Posterior vena cava (tissue), 2 donors: Measurements from ENCODE around the gene SLFNL1. TPM values are rescaled to one million over a fixed set of nuclear protein-coding genes. Genes with fewer than 3 reads are reported as not detected.

Experiments used
- DNase-seq: peaks from one replicate; pipeline ENCODE4 v3.0.0-alpha.2; 2020; ENCODE audit warnings: low spot score
- intact Hi-C, 2 donors: fragments of 100-400 bp; cut with DNase I; formaldehyde crosslinking; loops; one replicate each; pipeline versions ENCODE4 v1.14.1 to v1.14.2; 2022 to 2023
- total RNA-seq, 2 donors: library from RNA; stranded (reverse); fragmentation: NEBNext Ultra II Directional; extraction: Animal tissue kit (Norgen Biotek cat#: 25700); gene quantifications; one replicate each; pipeline ENCODE4 v1.2.1, GENCODE V29; 2021
- donor health status: DM: yes; HTN: yes; CAD: no.
- donor health status: DM: yes; HTN: yes; CAD: no.

Gene SLFNL1
- total RNA-seq, 2 donors from 2014 or later: 0.14 to 0.38 TPM

GRCh38 chr1:41023279-41023990 is 1.9 kb upstream of the SLFNL1 start:
- intact Hi-C loops: no loop called here
- DNase-seq: no peak

GRCh38 chr1:41022424-41022823 is 899 bp upstream of the SLFNL1 start:
- intact Hi-C loops: no loop called here
- DNase-seq: no peak

DNA sequence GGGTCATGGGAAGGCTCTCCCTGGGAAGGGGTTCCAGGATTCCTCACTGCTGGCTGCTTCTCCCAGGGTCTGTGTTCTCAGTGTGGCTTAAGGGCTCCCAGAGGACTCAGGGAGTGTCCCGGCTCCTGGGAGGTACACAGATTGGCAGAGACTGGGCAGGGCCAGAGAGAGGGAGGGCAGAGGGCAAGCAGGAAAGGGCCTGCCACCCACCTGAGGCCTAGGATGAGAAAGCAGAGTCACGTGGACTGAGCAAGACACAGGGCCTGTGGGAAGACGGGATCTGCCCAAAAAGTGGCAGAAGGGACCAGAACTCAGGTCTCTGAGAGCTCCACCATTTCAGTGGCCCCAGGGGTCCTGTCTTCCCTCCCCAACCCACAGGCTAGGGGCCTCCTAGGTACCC is 871 bp downstream of the SLFNL1 start:
- DNase-seq: no peak
- intact Hi-C loops: no loop called here

DNA sequence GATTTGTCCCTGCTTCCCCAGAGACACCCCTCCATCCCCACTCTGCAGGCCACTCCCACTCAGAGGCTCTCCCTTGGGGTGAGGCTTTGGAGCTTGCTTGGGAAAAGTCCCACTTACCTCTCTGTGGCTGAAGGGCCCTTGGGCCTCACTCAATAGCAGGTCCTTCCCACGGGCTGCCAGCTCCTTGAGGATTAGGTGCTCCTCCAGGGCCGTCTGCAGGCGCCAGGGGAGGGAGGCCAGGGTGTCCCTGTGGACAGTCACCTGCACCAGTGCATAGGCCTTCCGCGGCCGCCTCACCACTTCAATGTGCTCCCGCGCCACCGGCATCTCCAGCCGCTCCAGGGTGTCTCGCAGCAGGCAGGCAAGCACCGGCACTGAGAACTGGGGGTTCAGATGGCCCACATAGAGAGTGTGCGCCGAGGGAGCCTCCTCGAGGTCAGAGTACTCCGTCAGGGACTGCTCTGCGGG is 1.4 kb downstream of the SLFNL1 start:
- no peak for DNase-seq
- intact Hi-C loops: no loop called here

DNA sequence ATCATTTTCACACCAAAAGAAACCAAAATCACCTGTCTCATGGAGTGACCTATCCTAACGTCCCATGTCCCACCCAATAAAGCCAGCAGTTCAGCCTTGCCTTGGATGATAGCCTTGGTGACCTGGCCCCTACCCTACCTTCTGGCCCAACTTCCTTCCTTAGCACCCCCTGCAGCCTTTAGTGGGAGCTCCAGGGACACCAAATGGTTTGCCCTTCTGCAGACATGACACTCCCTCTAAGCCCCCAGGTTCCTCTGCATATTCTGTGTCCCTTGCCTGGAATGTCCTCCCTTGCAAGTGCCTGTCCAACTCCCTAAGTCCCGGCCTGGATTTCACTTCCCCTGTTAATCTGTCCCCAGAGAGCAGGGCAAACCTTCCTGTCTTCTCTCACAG is 2.2 kb downstream of the SLFNL1 start:
- intact Hi-C loops: no loop called here
- no peak for DNase-seq

DNA sequence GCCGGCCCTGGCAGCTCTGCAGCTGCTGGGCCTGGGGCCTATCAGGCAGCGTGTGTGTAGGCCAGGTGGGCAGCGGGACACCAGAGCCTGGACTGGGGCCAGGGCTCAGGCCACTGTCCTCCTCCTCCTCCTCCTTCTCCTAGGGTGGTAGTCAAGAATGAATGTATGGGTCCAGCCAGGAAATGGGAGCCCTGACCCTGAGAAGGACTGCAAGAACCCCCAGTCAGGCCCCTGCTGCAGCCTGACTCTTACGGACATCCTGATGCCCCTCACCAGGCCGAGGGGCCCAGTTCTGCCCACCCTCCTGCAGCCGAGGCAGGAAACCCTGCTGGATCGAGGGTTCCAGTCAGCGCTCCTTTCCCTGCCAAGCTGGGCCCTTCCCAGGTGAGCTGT is 3.5 kb downstream of the SLFNL1 start:
- intact Hi-C loops: no loop called here
- DNase-seq: no peak

DNA sequence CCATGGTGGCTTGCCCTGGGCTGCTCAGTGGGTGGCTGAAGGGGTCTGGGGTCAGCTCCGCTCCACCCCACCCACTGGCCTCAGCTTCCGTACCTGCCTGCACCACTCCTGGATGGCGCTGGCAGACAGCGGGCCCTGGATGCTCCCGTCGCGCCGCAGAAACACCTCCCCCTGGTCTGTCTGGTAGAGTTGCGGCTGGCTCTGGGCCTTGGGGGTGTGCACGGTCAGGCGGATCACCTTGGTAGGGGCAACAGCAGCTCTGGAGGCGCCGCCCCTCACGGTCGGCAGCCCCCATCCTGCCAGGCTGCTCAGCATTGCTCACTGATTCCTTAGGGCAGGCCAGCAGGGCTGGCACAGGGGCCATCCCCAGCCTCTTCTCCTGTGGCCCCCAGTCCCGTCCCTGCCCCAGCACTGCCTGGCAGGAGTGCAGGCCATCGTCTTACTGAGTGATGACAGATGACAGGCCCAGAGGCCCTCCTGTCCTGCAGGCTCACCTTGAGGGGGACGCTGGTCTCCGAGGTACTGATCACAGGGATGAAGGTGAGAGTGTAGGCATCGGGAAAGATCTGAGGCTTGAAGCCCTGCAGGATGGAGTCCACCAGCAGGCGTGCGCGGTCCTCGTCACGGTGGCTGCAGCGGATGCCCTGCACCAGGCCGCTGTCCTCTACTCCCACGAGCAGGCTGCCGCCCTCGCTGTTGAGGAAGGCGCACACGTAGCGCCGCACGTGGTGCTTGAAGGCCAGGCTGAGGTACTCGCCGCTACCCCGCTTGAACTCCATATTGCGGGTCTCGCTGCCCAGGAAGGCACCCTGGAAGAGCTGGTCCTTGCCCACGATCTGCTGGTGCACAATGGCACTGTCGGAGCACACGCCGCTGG is 4.1 kb downstream of the SLFNL1 start:
- DNase-seq: no peak
- intact Hi-C loops: no loop called here

DNA sequence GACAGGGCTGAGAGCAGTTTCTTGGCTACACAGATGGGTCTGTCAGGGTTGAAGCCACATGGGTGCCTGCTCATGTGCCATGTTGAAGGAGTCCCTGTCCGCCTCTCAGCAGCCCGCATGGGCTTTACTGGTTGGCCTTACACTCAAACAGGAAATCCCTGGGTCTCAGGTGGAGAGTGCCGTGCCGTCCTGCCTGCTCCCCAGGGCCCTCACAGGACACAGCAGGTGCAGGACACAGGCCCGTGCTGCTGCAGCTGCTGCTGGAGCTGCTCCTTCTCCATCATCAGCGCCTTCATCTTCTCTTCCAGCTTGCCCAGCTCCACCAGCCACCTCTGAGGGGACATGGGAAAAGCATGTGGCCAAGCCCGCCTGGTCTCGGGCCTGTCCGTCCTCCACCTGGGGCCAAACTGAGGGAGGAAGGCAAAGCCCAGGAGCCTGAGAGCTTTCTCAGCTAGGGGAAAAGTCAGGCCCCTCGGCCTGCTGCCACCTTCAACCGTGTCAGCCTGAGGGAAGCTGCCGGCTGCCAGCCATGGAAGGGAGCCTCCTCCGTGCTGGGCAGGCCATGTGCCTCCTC is 5.5 kb downstream of the SLFNL1 start:
- intact Hi-C loops: no loop called here
- no peak for DNase-seq

DNA sequence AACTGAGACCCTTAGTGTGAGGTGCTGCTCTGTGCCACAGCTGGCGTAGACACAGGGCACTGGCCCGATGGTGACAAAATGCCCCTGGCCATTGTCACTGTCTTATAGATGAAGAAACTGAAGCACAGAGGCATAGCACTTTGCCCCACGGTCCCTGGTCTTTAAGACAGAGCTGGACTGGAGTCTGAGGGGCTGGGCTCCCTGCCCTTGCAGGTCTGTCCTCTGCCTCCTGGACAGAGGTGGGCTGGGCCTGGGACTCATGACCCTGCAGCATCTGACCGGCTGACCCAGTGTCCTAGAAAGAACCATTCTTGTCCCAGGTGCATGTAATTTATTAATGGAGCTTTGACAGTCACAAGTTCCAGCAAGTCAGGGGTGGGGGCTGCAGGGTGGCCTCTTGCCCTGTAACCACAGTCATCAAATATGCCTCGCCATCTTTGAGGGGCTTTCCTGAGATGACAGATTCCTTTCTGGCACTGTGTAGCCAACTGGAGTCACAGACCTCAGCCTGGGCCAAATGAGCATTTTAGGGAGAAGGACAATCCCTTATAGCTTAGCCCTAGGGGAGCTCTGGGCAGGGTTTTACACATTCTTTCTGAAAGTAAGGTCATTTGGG is 6.1 kb downstream of the SLFNL1 start:
- DNase-seq: no peak
- intact Hi-C loops: no loop called here

DNA sequence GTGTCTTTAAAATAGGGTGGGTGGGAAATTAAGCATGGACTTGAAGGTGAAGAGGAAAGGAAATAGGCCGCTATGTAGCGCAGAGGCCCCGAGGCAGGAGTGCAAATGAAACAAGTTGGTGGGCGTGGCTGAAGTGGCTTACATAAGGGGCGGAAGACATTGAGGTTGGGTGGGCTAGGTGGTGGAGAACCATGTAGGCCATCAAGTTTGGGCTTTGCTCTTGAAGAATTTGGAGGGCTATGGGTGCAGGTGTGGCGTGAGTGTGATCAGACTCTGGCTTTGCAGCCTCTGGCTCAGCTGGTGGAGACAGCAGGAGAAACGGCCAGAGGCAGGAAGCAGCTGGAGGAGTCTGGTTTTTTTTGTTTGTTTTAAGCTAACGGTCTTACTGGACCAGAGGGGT is 6.7 kb downstream of the SLFNL1 start:
- intact Hi-C loops: no loop called here
- no peak for DNase-seq

- intact Hi-C loops: no loop called here
- no peak for DNase-seq
Observed at GRCh38 chr1:41013796-41014195, 7.7 kb downstream of the SLFNL1 start.

GRCh38 chr1:41013024-41013423 is 8.5 kb downstream of the SLFNL1 start:
- intact Hi-C loops: no loop called here
- DNase-seq: no peak

GRCh38 chr1:41010345-41010744 is 11.2 kb downstream of the SLFNL1 start:
- intact Hi-C loops: no loop called here
- DNase-seq: no peak

GRCh38 chr1:41009466-41009865 is 12.1 kb downstream of the SLFNL1 start:
- DNase-seq: no peak
- intact Hi-C loops: no loop called here

GRCh38 chr1:41006942-41007865 is 14.3 kb downstream of the SLFNL1 start:
- intact Hi-C loops: no loop called here
- no peak for DNase-seq

- intact Hi-C loops: no loop called here
- DNase-seq: no peak
Observed at GRCh38 chr1:41005876-41006275, 15.6 kb downstream of the SLFNL1 start.

DNA sequence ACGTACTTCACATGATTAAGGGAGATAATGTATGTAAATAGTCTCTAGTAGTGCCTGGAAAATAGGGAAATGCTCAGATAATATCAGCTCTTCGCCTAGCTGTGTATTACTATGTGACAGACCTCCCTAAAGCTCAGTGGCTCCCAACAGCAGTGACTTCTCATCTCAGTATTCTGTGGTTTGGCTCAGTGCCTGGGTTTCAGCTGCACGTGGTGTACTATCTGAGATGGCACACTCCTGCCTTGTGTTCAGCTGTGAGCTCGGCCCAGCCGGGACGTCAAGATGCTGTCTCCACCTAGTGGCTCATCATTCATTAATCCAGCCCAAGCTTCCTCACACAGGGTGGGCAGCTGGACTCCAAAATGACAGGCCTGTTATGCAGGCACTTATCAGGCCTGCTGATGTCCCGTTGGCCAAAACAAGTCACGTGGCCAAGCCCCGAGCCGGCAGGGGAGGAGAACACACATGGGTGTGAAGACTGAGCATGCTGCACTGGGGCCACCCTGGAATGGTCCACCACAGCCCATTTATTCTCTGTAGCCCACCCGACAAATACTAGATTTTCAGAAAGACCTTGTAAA is 17.8 kb downstream of the SLFNL1 start:
- DNase-seq: peak; percentile 97
- intact Hi-C loops: no loop called here

DNA sequence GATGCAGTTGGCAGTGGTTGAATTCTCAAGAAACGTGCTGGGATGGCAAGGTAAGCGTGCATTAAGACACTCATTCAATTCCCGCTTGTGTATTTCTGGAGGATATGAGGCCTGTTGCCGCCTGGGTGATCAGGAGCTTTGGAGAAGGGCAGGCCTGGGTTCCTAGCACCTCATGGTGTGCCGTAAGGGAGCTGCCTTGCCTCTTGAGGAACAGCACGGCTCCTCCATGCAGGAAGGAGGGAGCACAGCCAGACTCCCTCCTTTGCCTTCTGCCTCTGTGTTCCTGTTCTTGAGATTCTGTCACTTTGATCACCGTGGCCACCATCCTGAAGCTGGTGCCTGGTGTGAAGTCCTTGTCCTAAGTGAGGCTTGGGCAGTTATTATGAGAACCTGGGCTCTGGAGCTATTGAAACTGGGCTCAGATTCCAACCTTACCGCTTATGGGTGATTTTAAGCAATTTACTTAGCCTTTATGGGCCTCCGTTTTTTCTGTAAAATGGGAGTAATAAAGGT is 18.3 kb downstream of the SLFNL1 start:
- no peak for DNase-seq
- intact Hi-C loops: no loop called here
